CD4-positive, alpha-beta T cell treated with Interleukin-6 for 4 hours (primary cell): ENCODE results near the gene KCNF1.

Experiments
- DNase-seq: peaks from one replicate; pipeline ENCODE4 v3.0.0-alpha.2; 2020; ENCODE audit warnings: mixed read lengths

Gene KCNF1, protein sequence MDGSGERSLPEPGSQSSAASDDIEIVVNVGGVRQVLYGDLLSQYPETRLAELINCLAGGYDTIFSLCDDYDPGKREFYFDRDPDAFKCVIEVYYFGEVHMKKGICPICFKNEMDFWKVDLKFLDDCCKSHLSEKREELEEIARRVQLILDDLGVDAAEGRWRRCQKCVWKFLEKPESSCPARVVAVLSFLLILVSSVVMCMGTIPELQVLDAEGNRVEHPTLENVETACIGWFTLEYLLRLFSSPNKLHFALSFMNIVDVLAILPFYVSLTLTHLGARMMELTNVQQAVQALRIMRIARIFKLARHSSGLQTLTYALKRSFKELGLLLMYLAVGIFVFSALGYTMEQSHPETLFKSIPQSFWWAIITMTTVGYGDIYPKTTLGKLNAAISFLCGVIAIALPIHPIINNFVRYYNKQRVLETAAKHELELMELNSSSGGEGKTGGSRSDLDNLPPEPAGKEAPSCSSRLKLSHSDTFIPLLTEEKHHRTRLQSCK

DNA sequence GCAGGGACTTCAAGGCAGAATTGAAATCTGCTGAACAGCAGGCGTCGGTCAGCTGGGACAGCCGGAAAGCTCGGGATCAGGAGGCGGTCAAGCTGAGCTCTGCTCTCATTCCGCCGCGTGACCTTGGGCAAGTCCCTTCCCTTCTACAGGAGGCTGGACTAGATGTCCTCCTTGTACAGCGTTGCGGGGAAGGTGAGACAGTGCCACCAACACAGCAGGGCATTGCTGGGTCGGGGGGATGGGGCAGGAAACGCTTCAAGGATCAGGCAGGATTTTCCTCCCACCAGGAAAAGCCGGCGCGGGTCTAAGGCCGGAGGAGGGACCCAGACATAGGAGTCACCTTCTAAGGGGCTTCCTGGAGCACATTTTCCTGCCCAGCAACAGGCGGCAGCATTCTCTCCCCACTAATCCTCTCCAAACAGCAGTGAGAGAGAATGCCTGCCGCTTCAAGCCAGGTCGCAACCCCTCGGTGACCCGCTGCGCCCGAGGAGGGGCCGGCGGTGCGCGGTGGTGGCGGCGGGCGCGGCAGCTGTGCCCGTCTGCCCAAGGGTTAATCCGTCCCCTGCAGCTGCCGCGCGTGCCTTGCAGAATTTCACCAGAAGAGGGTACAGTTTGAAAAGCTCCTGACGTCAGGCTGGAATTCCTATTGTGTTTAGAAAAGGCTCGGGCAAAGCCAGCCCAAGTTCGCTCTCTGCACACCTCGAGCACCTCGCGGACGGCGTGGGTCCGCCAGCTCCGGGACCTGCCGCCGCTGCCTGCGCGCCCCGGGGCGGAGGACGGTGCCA is at the start of gene KCNF1:
Gene KCNF1 (plus strand): TSS at position 644 of the 785 bp plus-strand sequence. CDS start 493 bp downstream, outside the sequence.
- DNase-seq, result no peak

DNA sequence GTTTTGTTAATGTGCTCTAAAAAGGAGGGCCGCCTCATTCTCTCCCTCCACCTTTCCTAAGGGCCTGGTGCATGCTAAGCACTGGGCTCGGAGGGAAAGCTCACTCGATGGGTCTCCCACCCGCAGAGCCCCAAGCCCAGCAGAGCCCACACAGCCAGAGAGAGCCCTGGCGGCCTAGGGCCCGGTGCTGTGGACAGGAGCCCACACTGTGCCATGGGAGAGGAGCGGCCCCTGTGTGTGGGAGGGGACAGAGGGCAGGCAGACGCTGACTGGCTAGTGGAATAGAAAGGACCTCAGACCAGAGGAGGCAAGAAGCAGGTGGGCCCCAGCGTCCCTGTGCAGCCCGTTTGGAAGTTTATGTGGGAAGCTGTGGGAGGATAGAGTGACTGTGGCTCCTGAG is 49.4 kb upstream of the KCNF1 start:
- no peak for DNase-seq

DNA sequence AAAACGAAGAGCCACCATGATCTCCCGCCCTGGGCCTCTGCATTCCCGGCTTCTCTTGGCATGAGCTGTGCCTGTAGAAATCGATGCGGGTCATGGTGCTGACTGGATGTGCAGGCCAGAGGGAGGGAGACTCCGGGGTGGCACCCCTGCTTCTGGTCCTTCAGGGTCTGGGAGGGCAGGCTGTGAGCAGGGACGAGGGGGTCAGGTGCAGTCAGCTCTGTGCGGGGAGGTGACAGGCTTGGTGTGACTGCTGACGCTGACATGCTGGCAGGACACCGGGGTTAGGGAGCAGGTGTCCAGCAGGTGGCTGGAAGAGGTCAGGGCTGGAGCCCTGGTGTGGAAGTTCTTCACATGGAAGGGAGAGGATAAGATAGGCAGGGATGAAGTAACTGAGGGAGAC is 48.7 kb upstream of the KCNF1 start:
- no peak for DNase-seq

DNA sequence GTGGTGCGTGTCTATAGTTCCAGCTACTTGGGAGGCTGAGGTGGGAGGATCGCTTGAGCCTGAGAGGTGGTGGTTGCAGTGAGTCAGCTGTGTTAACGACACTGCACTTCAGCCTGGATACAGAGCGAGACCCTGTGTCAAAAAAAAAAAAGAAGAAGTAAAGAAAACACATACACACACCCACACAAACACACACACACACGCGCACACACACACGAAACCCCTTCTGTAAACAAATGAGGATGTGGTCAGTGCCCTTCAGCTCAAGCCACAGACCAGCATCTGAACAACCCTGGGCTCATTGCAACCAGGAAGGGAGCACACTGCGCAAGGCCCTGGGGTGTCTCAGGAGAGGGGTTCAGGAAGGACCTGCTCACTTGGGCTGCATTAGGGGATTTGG is 47.9 kb upstream of the KCNF1 start:
- no peak for DNase-seq

DNA sequence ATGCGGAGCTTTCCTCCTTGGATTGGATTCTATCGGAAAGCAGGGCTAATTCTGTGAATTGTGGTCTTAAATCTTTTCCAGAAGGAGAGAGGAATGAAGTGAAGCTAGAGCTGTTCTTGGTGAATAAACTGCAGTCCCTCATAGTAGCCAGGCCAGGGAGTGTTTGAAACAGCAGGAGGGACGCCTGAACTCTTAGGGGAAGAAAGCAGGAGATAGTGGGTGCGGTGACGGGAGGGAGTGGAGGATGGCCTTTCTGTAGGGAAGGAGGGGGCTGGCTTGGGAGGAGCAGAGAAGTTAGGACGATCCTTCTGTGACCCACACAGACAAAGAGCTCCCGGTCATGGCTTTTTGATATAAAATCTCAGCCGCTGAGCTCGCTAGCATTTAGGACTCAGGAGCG is 47.5 kb upstream of the KCNF1 start:
- no peak for DNase-seq

DNA sequence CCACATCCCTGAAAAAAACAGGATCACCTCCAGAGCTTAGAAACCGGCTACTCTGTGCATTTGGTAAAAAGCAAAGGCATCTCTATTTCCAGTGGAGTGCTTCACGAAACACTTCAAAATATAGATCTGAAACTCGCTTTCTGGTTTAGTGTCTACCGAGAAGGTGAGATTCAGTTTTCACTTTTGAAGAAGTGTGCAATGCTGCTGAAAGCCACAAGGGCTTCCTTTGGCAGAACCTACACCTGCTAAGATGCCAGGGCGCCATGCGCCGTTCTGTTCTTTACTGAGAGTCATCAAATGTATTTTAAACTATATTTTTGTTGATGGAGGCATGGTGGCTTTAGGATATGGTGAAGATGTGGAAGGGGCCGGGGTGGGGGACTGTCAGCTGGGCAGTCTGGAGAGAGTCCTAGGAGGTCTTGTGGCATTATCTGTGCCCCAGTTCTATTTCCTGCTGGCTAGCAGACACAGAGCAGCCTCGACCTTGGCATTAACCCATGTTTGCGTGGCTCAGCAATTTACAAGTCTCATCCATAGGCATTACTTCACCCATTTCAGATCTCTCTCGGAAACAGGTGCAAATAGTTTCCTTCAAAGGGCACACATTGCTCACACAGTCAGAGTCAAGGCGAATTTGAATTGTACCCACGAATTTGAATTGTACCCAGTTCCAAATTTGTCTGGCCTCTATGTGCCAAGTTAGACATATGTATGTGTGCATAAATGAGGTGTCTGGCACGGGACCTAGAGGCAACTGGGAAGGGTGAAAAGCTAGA is 46.7 kb upstream of the KCNF1 start:
- DNase-seq, result peak; percentile 13

DNA sequence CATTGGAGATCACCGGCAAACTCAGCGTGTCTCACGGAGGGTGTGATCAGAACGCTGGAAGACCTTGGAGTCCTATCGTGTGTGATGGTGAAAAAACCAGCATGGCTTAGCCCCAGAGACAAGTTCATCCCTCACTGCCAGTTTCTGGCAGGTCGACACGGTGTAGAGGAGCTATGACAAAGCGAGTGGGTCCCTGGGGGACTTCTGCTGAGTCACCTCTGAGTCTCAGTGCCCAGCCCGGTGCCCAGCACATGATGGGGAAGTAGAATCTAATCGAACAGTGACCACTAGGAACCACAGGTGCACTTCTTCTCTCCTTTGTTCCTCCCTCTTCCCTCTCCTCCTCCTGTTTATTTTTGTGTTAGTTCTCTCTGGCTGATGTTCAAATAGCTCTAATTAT is 45.9 kb upstream of the KCNF1 start:
- DNase-seq, result no peak

DNA sequence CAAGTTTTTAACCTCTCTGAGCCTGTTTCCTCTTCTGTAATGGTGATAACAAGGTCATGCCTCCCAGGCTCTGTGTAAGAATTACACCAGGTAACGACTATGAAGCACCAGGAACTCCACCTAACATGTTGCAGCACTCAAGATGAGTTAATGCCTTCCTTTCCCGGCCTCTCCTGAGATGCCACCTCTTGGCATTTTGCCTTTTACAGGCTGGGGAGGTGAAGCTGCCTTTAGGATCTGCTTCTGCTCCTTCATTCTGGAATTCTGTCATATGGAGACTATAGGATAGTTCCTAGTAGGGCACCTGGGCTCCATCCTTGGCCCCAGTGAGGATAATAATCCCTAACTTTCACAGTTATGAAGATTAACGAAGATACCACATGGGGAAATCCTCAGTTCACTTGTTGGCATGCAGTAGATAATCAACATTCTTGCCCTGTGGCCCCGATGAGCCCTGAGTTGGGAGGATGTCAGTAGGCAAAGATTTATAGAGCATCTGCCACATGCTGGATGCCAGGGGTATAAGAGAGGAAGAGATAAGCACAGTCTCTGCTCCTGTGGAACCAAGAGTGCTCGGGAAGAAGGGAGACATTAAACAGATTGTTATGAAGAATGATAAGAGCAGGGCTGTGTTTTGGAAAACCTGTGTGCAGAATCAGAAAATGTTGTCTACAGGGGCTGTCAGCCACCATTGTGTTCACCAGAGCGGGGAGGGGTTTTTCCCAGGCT is 43.9 kb upstream of the KCNF1 start:
- DNase-seq, result no peak

DNA sequence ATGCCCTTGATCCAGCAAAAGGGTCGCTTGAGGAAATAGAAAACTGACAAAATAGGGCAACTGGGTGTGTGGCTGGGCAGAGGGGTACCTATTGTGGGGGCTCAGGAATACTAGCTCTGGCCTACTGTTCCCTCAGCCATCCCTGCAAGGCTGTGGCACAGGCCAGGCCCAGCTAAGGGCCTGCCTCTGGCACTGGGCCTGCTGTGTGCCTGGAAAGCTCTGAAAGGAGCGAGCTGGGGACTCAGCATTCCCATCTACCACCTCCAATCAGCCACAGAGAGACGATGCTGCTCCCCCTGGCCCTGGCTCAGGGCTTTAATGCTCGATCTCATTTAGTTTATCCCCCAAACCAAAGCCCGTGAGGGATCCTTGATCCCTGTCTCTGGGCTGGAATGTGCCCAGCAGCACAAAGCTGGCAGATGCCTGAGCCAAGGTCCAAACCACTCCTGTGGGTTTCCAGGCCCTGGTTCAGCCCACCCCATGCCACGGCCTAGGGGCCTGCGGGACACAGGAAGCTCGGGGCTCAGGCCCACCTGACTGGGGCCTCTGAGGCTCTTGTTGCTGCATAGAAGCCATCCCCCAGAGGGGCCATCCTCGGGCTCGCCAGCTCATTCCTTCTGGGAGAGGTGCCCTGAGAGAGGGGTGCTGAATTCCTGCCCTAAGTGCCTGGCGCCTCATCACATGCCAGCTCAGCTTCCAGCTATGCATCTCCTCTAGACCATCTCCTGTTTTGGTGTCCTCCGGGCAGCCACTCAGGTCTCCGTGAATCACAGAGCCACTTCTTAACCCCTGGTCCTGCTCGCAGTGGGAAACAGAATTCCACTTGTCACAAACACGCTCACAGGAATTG is 43.0 kb upstream of the KCNF1 start:
- DNase-seq, result no peak

DNA sequence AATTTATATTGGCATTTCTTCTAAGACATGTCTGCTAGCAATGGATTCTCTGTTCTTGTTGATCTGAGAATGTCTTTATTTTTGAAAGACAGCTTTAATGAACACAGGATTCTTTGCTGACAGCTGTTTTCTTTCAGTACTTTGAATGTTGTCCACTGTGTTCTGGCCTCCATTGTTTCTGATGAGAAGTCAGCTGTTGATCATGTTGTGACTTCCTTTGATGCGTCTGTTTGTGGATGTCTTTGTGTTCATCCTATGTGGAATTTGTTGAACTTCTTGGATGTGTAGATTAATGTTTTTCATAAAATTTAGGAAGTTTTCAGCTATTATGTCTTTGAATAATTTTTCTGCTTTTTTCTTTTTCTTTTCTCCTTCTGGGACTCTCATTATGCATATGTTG is 39.8 kb upstream of the KCNF1 start:
- no peak for DNase-seq

DNA sequence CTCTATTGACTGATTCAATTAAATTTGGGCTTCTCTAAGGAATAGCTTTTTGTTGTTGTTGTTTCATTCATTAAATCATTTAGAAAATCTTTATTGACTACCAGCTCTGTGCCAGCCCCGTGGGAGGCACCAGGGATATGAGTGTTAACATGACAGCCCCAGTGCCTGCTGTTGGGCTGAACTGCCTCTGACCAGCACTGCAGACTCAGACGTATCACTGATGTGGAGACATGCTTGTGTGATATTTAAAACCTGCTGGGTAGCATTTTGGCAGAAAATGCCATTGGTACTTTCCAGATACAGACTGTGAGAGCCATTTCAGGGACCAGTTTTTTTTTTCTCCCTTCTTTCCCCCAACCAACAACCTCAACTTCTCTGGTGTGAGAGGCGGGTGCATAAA is 38.6 kb upstream of the KCNF1 start:
- no peak for DNase-seq

DNA sequence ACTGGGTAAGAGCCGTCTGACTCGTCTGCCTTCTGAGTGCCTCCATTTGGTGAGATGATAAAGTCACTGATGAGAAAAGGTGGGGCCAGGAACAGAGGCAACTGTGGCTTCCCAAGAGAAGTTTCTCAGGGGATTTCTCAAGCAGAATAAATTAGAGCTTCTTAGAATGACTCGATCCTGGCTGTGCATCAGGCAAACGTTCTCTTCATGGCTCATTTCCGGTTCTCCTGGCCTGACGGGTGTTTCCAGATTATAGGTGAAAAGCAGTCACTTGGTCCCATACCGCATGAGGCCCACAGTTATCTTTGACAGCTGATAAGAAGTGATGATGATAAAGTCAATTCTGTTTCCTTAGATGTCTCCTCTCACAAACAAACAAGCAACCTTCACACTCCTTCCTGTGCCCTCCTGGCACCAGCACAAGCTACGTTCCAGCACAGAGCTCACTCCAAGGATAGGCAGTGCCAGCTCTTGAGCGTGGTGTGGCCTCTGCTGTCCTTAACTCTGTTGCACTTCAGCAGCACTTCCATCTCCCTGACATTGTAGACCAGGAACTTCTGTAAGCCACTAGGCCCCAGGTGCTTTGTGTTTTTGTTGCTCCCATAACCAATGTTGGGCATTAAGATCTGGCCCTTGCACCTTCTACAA is 37.8 kb upstream of the KCNF1 start:
- no peak for DNase-seq

DNA sequence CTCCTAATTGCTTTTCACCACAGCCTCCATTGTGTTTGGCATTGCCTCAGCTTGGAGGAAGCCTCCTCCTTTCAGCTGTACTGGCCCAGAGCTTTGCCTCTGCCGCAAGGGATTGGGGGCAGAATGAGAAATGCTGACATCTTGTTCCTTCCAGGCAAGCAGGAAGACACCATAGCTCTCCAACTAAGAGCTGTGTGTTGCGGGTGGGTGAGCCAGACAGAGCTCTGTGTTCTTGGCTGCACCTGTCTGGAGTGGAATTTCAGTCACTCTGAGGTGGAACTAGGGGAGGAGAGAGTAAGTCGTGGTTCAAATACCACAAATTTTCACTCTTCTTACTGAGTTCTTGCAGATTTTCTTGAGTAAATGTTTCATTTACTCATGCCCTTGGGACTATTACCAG is 36.6 kb upstream of the KCNF1 start:
- DNase-seq, result no peak

DNA sequence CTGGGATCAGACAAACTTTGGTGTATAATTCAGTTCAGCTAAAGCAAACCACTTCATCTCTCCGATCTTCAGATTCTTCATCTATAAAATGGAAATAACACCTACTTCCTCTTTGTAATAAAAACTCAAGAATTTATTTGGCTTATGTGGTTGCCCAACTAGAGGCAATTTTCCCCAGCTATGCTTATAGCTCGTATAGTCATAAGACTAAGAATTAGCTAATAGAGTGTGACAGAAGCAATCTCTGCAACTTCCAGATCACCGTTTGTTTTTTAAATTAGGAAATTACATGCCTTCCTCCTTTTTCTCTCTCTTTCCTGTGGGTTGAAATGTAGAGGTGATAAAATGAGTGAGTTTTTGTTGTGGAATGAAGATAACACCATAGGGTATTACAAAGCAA is 35.3 kb upstream of the KCNF1 start:
- DNase-seq, result no peak

DNA sequence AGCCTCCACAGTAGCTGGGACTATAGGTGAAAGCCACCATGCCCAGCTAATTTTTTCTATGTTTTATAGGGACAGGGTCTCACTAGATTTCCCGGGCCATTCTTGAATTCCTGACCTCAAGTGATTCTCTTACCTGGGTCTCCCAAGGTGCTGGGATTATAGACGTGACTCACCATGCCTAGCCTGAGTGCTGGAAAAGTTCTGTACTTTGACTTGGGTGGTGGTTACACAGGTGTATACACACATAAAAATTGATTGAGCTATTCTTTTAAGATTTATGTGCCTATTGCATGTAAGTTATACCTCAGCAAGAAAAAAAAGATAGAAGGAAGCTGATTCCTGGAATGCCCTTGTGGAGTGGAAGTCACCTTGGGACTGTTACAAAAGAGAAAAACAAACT is 34.8 kb upstream of the KCNF1 start:
- no peak for DNase-seq

DNA sequence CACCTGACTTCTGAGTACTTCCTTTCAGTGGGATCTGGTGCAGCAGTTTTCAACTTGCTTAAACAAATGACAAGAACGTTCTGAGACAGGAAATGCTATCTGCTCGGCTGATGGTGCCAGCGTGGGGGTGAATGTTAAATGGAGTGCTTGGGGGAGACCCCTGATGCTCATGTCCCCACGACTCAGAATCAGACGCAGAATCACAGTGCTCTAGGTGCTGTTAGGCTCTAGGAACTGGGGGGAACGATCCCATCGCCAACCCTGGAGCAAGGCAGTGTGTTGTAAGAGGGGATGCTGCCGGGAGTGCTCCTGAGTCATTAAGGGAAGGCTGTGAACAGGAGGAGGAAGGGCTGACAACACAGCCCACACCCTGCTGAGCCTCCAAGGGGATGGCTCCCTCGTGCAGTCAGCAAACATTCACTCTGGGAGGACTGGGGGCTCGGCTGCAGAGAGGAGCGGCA is 34.1 kb upstream of the KCNF1 start:
- no peak for DNase-seq

DNA sequence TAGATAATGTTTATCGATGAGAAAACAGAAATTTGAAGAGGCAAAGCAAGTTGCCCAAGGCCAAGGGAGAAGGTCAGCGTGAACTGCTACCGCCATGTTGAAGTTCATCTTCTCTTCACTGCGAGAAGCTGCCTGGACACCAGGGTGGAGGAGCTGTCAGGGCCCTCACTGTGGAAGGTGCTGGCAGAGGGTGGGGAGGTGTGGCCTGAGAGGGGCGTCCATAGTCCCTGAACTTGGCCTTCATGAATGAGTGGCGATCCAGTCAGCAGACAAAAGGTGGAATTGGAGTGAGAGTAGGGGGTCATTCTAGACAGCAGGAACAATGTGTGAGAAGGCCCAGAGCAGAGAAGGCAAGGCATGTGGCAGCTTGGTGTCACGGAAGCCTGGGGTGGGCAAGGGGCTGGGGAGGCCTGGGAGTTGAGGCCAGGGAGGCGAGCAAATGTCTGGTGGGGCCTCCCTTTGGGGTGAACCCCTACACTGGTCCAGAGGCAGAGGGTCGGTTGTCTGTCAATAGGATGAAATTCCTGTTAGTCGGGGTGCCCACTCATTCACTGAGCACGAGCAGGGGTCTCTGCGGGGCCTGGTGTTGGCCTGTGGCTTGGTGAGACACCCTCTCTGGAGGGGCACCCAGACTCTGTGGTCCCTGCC is 33.3 kb upstream of the KCNF1 start:
- DNase-seq, result no peak

DNA sequence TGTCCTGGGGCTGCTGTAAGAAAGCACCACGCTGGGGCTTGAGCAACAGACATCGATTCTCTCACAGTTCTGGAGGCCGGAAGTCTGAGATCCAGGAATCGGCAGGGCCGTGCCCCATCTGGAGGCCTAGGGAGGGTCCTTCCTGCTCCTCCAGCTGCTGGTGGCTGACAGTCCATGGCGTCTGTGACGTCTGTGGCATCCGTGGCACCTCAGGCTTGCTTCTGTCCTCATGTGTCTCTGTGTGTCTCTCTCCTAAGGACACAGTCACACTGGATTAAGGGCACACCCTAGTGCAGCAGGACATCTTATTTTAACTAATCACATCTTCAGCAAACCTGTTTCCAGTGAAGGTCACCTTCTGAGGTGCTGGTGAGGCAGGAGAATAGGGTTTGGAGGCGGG is 32.6 kb upstream of the KCNF1 start:
- no peak for DNase-seq

DNA sequence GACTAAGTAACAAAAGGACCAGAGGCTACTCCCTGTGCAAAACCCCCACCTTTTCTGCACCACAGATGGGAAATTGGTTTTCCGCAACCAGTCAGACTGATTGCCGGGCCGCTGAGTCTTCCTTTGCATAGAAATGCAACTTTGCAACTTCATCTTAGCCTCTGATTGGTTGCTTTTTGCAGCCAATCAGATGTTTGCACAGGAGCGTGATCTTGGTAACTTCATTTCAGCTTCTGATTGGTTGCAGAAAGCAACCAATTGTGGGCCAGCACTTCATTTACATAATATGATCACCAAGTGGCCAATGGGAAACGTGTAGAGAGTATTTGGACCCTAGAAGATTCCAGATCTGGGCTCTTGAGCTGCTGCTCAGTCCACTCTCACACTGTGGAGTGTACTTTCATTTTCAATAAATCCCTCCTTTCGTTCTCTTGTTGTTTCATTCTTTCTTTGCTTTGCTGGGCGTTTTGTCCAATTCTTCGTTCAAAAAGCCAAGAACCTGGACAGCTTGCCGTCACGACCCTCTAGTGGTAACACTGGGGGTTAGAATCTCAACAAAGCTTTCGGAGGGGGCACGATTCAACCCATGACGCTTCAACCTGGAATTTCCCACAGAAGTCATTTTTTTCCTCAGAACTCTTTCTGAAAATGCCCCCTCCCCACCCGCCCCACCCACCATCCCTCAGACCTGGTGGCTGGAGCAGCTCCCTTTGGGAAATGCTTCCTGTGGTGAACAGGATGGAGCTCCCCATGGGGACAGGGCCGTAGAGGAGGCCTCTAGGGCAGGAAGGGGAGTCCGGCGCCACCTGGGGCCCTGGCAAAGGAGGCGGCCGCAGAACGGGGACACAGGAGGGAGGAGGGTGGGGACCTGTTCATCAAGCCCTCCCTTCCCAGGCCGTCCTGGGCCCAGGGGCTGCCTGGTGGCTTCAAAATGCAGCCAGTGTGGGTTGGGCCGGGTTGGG is 31.8 kb upstream of the KCNF1 start:
- no peak for DNase-seq
